Activated CD8-positive, alpha-beta memory T cell treated with anti-CD3 and anti-CD28 coated beads, Interleukin-2, amount 50 U/mL, for 24 hours (primary cell): ENCODE measurements around the gene LRRC4.

Experiments used
- DNase-seq: peaks from one replicate; pipeline ENCODE4 v3.0.0-alpha.2; 2020; ENCODE audit errors: extremely low read depth

LRRC4 gene

DNA sequence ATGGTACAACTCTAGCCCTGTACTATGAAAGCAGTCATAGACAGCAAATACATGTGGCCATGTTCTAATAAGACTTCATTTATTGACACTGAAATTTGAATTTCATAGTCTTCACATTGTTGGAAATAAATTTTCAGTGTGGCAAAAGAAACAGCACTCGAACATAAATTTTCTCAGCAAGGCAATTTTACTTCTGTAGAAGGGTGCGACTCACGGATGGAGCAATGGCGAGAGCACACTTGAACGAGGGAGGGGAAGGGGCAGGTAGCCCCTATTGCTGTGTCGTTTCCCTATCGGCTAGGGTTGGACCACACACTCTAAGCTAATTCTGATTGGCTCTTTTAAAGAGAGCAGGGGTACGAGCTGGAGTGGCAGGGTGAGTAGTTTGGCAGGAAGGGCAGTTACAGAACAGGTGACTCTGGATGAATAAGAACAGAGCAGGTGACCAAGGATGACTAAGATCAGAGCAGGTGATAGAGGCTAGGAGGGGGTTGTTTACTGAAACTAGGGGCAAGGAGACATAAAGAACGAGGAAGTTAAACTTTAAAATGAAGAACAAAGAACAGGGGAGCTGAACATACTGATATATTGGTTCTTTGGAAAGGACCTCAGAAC, 52.0 kb downstream of the LRRC4 start:
- no peak for DNase-seq

DNA sequence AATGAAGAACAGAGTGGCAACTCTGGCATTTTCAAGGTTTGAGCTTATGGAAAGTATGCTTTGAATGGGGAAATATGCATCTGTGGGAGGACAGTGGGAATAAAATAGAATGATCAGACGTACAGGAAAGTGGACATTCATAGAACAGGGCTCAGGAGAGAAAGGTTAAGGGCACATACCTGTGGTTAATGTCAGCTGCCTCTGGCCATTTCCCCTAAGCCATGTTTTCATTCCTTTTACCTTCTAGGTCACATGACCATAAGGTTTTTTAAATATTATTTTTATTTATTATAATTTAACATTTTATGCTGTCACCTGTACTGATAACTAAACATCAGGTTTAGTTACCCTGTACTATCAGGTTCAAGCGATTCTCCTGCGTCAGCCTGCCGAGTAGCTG, 52.8 kb downstream of the LRRC4 start:
- DNase-seq = no peak
